Mesothelial cell of epicardium (in vitro differentiated cells): ENCODE measurements around the gene HSPA12A. TPM values are rescaled to one million over a fixed set of nuclear protein-coding genes. Genes with fewer than 3 reads are reported as not detected.
A peak's percentile ranks its signal among the peaks of the same experiment; 100 is the strongest.

ENCODE experiments used
- DNase-seq, 2 experiments: peaks; one replicate each; pipeline ENCODE4 v3.0.0; 2021; ENCODE audit warnings: low spot score in 2 of 2; ENCODE audit not compliant: unreplicated experiment in 2 of 2
- H3K27ac Mint-ChIP-seq: 2 replicates; pipeline ENCODE4 v1.8.0; 2021; ENCODE audit warnings: mixed read lengths
- H3K27me3 Mint-ChIP-seq: 2 replicates; pipeline ENCODE4 v1.8.0; 2021; ENCODE audit warnings: low read depth, mixed read lengths
- H3K36me3 Mint-ChIP-seq: 2 replicates; pipeline ENCODE4 v1.8.0; 2021; ENCODE audit warnings: mixed read lengths
- H3K4me1 Mint-ChIP-seq: 2 replicates; pipeline ENCODE4 v1.8.0; 2021; ENCODE audit warnings: mixed read lengths
- H3K4me3 Mint-ChIP-seq: 2 replicates; pipeline ENCODE4 v1.8.0; 2021; ENCODE audit warnings: mild to moderate bottlenecking, moderate library complexity, mixed read lengths
- H3K9me3 Mint-ChIP-seq: 2 replicates; pipeline ENCODE4 v1.8.0; 2021; ENCODE audit warnings: mixed read lengths
- total RNA-seq: library from RNA; stranded (reverse); gene quantifications from 3 replicates; pipeline ENCODE4 v1.2.1, GENCODE V29; 2021
- TF ChIP-seq, protein P1 (sequence below): fragments of 200-600 bp; sonication (generic); IDR thresholded peaks from one replicate; pipeline ENCODE4 v1.5.0; 2021; ENCODE audit warnings: antibody characterized with exemption; ENCODE audit not compliant: unreplicated experiment

HSPA12A gene
- total RNA-seq, 1 donor from 2014 or later: 11.8 TPM

DNA sequence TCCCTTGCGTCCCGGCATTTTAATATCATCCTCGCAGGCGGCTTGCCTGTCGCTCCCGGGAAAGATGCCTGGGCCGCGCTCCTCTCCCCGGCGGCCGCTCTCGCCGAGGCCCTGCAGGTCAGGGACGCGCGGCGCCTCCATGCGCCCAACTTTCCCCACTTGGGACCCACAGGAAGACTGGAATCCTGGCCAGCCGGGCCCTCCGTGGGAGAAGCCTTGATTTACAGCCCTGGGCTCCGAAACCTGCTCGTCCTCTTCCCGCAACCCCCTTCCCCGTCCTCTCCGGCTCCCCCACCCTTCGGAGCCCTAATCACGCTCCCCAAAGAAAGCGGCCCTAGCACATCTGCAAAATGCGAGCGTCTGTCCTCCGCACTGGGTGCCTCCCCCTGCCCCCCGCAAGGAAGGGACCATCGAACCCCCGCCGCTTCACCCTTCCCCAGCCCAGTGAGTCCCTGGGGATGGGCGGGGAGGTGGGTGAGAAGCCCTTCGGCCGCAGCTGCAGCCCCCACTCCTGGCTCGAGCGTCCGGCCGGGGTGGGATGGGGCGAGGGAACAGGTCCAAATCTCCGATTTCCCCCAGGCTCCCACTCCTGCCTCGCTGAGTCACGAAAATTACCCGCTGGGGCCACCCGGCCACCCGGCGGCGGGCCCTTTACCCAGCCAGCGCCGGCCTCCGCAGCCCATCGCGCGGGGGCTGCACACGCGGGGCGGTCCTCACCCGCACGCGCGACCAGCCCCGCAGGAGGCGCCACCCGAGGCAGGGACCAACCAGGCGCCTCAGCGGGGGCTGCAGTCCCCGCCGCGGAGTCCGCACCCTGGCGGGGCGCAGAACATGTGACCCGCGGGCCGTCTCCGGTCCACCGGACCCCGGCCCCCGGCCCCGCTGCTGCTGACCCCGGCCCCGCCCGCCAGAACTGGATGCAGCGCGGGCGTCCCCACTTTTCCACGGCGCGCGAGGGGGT lies 695 bp downstream of the HSPA12A start:
- Mint-ChIP-seq H3K27me3 (peaks cover 77% of the 10 kb centered on the region), H3K36me3 (no peaks in the 10 kb centered on the region), H3K4me3 (peak overlapping the region; percentile 75), H3K27ac (no peak overlapping the region), H3K9me3 (no peaks in the 10 kb centered on the region), H3K4me1 (peaks cover 4% of the 10 kb centered on the region)
- TF ChIP-seq, protein P1, sequence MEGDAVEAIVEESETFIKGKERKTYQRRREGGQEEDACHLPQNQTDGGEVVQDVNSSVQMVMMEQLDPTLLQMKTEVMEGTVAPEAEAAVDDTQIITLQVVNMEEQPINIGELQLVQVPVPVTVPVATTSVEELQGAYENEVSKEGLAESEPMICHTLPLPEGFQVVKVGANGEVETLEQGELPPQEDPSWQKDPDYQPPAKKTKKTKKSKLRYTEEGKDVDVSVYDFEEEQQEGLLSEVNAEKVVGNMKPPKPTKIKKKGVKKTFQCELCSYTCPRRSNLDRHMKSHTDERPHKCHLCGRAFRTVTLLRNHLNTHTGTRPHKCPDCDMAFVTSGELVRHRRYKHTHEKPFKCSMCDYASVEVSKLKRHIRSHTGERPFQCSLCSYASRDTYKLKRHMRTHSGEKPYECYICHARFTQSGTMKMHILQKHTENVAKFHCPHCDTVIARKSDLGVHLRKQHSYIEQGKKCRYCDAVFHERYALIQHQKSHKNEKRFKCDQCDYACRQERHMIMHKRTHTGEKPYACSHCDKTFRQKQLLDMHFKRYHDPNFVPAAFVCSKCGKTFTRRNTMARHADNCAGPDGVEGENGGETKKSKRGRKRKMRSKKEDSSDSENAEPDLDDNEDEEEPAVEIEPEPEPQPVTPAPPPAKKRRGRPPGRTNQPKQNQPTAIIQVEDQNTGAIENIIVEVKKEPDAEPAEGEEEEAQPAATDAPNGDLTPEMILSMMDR: no peak
- DNase-seq: peak in 1 of 2 experiments; percentile 49

DNA sequence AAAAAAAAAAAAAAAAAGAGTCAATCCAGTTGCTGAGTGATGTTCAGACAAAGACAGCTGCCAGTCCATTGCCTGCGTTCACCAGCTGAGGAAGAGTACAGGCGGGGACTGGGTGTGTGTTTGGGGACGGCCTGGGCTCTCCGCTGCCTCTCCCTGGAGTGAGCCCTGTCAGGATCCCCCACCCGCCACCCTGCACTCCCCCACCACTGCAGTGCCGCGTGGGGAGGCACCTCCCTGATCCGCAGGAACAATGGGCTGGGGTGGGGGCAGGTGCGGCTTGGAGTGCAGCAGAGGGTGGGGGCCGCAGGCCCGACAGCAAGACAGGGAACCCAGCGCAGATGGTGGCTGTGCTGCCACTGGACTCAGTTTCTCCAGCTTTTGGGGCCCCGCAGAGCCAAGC lies 1.4 kb downstream of the HSPA12A start:
- Mint-ChIP-seq H3K27ac (no peak overlapping the region), H3K9me3 (no peaks in the 10 kb centered on the region), H3K4me1 (peaks cover 4% of the 10 kb centered on the region), H3K4me3 (peak overlapping the region; percentile 75), H3K27me3 (peaks cover 80% of the 10 kb centered on the region), H3K36me3 (no peaks in the 10 kb centered on the region)
- no peak for DNase-seq
- TF ChIP-seq, protein P1: no peak

DNA sequence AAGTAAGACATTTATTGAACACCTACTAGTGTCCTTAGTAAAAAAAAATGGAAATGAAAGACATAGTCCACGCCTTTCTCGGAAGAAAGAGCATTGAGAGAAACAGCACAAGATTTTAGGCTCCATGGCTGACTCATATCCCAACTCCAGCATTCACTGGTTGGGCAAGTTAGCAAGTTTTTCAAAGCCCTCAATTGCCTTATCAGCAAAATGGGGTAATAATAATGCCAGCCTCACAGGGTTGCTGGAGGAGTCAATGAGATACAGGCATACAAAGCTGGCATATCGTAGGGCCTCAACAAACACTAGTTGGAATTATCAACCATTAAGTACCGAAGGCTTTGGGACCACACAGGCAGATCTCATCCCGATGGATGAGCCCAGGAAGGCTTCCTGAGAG lies 4.0 kb downstream of the HSPA12A start:
- TF ChIP-seq, protein P1: no peak
- no peak for DNase-seq
- H3K36me3 Mint-ChIP-seq: no peaks in the 10 kb centered on the region
- H3K27me3 Mint-ChIP-seq: peaks cover 67% of the 10 kb centered on the region
- no peak overlapping the region for H3K4me3 Mint-ChIP-seq
- peaks cover 3% of the 10 kb centered on the region for H3K4me1 Mint-ChIP-seq
- H3K9me3 Mint-ChIP-seq: no peaks in the 10 kb centered on the region
- no peak overlapping the region for H3K27ac Mint-ChIP-seq

DNA sequence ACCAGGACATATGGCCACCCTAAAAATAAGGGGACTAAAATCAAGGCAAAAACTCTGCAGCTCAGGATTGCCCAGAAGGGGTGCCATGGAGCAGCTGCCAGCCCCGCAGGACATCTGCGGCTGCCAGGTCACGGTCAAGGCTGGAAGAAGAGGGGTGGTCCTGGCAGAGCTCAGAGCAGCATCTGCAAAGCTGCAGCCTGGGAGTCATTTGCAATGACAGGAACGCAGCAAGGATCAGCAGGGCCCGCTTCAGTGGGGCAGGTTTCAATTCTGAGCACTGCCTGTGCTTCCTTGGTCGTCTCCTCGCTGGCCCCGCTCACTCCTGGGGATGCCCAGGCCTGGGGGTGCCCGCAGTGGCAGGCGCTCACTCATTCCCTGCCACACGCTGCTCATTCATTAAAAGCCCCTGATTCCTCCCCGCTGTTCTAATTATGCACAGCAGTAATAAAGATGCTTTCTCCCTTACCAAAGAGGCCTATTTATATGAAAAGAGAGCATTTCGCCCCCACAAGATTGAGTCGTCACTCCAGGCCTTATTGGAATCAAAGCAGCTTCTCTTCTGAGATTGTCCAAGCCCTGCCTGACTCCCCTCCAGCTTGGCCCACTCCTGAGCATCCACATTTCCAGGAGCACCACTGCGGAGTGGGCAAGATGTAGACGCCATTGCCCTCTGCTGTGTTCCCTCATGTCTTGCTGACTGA lies 4.6 kb downstream of the HSPA12A start:
- Mint-ChIP-seq H3K4me3 (no peak overlapping the region), H3K4me1 (no peaks in the 10 kb centered on the region), H3K27me3 (peaks cover 70% of the 10 kb centered on the region), H3K27ac (no peak overlapping the region), H3K36me3 (no peaks in the 10 kb centered on the region), H3K9me3 (no peaks in the 10 kb centered on the region)
- TF ChIP-seq, protein P1: no peak
- no peak for DNase-seq

DNA sequence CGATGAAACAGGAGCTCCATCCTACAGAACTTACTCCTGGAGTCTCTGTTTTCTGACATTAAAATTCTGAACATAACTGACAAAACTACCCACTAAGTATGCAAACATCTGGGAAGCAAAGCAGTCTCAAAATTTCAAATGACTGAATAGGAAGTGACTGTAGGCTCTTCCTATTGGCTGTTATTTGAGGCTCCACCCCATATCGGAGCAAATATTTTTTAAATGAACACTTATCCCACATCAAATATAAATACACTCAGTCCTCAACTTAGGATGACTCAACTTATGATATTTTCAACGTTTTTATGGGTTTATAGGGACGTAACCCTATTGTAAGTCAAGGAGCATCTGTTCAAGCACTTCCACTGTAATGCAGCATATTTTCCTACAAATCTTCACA lies 8.8 kb downstream of the HSPA12A start:
- no peak for DNase-seq
- Mint-ChIP-seq H3K27me3 (peaks cover 39% of the 10 kb centered on the region), H3K9me3 (no peaks in the 10 kb centered on the region), H3K36me3 (no peaks in the 10 kb centered on the region), H3K4me1 (peaks cover 2% of the 10 kb centered on the region), H3K4me3 (no peak overlapping the region), H3K27ac (no peak overlapping the region)
- TF ChIP-seq, protein P1: no peak
